ENCODE results near the gene SORCS3.

SORCS3 gene

GRCh38 chr10:105085980-105086379, 444.9 kb downstream of the SORCS3 start:
- Mint-ChIP-seq H3K4me1 (no peaks in the 10 kb centered on the region), H3K27ac (no peak overlapping the region), H3K27me3 (ENCODE audit: low read depth, poor library complexity) (peaks cover 4% of the 10 kb centered on the region), H3K4me3 (no peak overlapping the region), H3K36me3 (ENCODE audit: low read depth) (no peaks in the 10 kb centered on the region), H3K9me3 (no peaks in the 10 kb centered on the region)
- no peak for DNase-seq
- TF ChIP-seq, protein P1, sequence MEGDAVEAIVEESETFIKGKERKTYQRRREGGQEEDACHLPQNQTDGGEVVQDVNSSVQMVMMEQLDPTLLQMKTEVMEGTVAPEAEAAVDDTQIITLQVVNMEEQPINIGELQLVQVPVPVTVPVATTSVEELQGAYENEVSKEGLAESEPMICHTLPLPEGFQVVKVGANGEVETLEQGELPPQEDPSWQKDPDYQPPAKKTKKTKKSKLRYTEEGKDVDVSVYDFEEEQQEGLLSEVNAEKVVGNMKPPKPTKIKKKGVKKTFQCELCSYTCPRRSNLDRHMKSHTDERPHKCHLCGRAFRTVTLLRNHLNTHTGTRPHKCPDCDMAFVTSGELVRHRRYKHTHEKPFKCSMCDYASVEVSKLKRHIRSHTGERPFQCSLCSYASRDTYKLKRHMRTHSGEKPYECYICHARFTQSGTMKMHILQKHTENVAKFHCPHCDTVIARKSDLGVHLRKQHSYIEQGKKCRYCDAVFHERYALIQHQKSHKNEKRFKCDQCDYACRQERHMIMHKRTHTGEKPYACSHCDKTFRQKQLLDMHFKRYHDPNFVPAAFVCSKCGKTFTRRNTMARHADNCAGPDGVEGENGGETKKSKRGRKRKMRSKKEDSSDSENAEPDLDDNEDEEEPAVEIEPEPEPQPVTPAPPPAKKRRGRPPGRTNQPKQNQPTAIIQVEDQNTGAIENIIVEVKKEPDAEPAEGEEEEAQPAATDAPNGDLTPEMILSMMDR (IDR thresholded peaks at IDR 0.05), result no peak

DNA sequence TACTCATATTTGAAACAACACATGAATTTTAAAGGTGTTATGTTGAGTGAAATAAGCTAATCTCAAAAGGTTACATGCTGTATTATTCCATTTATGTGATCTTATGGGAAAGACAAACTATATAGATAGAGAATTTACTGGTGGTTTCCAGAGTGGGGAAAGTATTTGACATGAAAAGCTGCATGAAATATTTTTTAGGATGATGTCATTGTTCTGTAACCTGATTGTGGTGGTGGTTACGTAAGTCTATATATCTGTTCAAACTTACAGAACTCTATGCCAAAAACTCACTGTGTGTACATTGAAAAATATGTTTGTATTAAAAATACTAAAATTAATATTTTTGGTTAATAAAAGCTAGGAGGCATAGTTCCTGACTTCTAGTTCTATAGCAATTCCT, 453.0 kb downstream of the SORCS3 start:
- Mint-ChIP-seq H3K27me3 (ENCODE audit: low read depth, poor library complexity) (no peaks in the 10 kb centered on the region), H3K36me3 (ENCODE audit: low read depth) (no peaks in the 10 kb centered on the region), H3K4me3 (no peak overlapping the region), H3K4me1 (no peaks in the 10 kb centered on the region), H3K9me3 (no peaks in the 10 kb centered on the region), H3K27ac (no peak overlapping the region)
- TF ChIP-seq, protein P1 (IDR thresholded peaks at IDR 0.05), result no peak
- DNase-seq, result no peak

DNA sequence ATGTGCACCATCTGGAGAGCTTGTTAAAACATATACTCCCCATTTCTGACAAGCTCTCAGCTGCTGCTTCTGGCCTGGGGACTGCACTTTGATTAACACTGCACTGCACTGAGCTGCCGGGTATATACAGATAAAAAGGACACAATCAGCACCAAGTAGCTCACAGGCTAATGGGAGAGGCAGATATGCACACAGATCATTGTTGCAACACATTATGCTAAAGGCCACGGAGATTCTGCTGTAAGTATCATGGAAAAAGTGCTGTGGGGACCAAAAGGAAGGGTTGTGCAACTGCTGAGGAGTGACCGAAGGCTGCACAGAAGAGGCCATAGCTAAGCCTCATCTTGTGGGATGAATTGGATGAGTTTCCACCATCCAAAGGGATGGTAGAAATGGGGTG, 455.2 kb downstream of the SORCS3 start:
- Mint-ChIP-seq H3K4me1 (no peaks in the 10 kb centered on the region), H3K4me3 (no peak overlapping the region), H3K27ac (no peak overlapping the region), H3K27me3 (ENCODE audit: low read depth, poor library complexity) (no peaks in the 10 kb centered on the region), H3K9me3 (no peaks in the 10 kb centered on the region), H3K36me3 (ENCODE audit: low read depth) (no peaks in the 10 kb centered on the region)
- TF ChIP-seq, protein P1 (IDR thresholded peaks at IDR 0.05), result no peak
- no peak for DNase-seq

GRCh38 chr10:105102977-105103376, 461.9 kb downstream of the SORCS3 start:
- no peak overlapping the region for H3K27ac Mint-ChIP-seq

DNA sequence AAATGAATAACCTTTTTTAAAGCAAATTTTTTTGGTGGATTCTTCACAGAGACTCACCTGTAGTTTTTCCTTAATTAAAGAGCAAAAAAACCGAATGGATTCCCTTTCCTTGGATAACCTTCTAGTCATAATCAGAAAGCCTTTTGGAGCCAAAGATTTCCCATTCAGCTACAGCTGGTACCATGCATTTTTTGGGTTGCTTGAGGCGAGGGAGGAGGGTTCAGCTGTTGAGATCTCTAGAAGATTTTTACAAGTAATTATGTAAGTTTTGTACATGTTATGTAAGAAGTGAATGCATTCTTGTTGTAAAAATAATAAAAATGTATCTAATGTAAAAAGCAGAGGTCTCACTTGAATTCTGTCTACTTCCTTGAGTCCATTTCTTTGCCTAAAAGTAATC, 463.2 kb downstream of the SORCS3 start:
- Mint-ChIP-seq H3K27me3 (ENCODE audit: low read depth, poor library complexity) (peaks cover 7% of the 10 kb centered on the region), H3K9me3 (peaks cover 4% of the 10 kb centered on the region), H3K36me3 (ENCODE audit: low read depth) (no peaks in the 10 kb centered on the region), H3K4me1 (no peaks in the 10 kb centered on the region), H3K4me3 (no peak overlapping the region), H3K27ac (no peak overlapping the region)
- TF ChIP-seq, protein P1 (IDR thresholded peaks at IDR 0.05), result no peak
- no peak for DNase-seq

More at GRCh38 chr10:105102977-105103376, 461.9 kb downstream of the SORCS3 start:
- H3K9me3 Mint-ChIP-seq, result no peaks in the 10 kb centered on the region
- H3K4me3 Mint-ChIP-seq, result no peak overlapping the region
- H3K36me3 Mint-ChIP-seq (ENCODE audit: low read depth), result no peaks in the 10 kb centered on the region
- TF ChIP-seq, protein P1 (IDR thresholded peaks at IDR 0.05), result no peak
- DNase-seq, result no peak
- H3K4me1 Mint-ChIP-seq, result no peaks in the 10 kb centered on the region
- H3K27me3 Mint-ChIP-seq (ENCODE audit: low read depth, poor library complexity), result peaks cover 7% of the 10 kb centered on the region

GRCh38 chr10:105109164-105109563, 468.1 kb downstream of the SORCS3 start:
- Mint-ChIP-seq H3K27me3 (ENCODE audit: low read depth, poor library complexity) (peaks cover 10% of the 10 kb centered on the region), H3K4me3 (no peak overlapping the region), H3K4me1 (peaks cover 5% of the 10 kb centered on the region), H3K36me3 (ENCODE audit: low read depth) (no peaks in the 10 kb centered on the region), H3K9me3 (peaks cover 14% of the 10 kb centered on the region), H3K27ac (no peak overlapping the region)
- TF ChIP-seq, protein P1 (IDR thresholded peaks at IDR 0.05), result no peak
- DNase-seq, result no peak
